IMR-90 (cell line): ENCODE data around the gene ZNF12. TPM values are rescaled to one million over a fixed set of nuclear protein-coding genes. Genes with fewer than 3 reads are reported as not detected.

Source experiments
- ATAC-seq: fragments of 200-7000 bp; cut with Tn5 transposase; 2 replicates; pipeline ENCODE4 v1.9.1; 2020; ENCODE audit warnings: low read depth, mild to moderate bottlenecking, moderate library complexity
- BruUV-seq: library from RNA; stranded (reverse); fragments of 400-500 nt; replicated peaks from 2 replicates; lab custom pipeline; 2021; lab: Mats Ljungman, UMichigan
- CTCF ChIA-PET: fragments of 300-600 bp; formaldehyde crosslinking; extraction: SDS; loops from one replicate; lab custom pipeline; 2021; ENCODE audit warnings: antibody characterized with exemption; lab: Yijun Ruan, JAX
- POLR2A ChIA-PET: fragments of 300-600 bp; sonication (Branson Sonifier 250); formaldehyde crosslinking; loops from one replicate; lab custom pipeline; 2022; ENCODE audit warnings: antibody characterized with exemption; ENCODE audit not compliant: unreplicated experiment; lab: Charles Lee
- DNase-seq: peaks from one replicate; pipeline ENCODE4 v3.0.0; 2013
- H2AFZ ChIP-seq: replicated peaks from 2 replicates; pipeline ENCODE3; 2013; ENCODE audit warnings: low read length, mild to moderate bottlenecking; ENCODE audit not compliant: poor library complexity
- H2AK5ac ChIP-seq: 2 replicates; pipeline ENCODE4 v1.6.1; 2013; ENCODE audit warnings: low read depth, low read length, inconsistent platforms
- H2AK9ac ChIP-seq: replicated peaks from 2 replicates; pipeline ENCODE3; 2013; ENCODE audit warnings: mild to moderate bottlenecking, low read depth, low read length, moderate library complexity; ENCODE audit not compliant: poor library complexity
- H2BK120ac ChIP-seq: 2 replicates; pipeline ENCODE4 v1.6.1; 2013; ENCODE audit warnings: low read depth, low read length, inconsistent platforms
- H2BK15ac ChIP-seq: 3 replicates; pipeline ENCODE4 v1.6.1; 2013; ENCODE audit warnings: low read depth, low read length, inconsistent platforms
- H2BK20ac ChIP-seq: 2 replicates; pipeline ENCODE4 v1.6.1; 2013; ENCODE audit warnings: low read depth, mild to moderate bottlenecking, inconsistent platforms, low read length, moderate library complexity
- H2BK5ac ChIP-seq: 2 replicates; pipeline ENCODE4 v1.6.1; 2013; ENCODE audit warnings: mild to moderate bottlenecking, low read depth, low read length, inconsistent platforms; ENCODE audit not compliant: poor library complexity, severe bottlenecking
- H3K14ac ChIP-seq: replicated peaks from 2 replicates; pipeline ENCODE4 v1.6.1; 2013; ENCODE audit warnings: low read depth, low read length, inconsistent platforms
- H3K18ac ChIP-seq: 2 replicates; pipeline ENCODE4 v1.6.1; 2013; ENCODE audit warnings: low read depth, low read length, control low read depth
- H3K23ac ChIP-seq: 2 replicates; pipeline ENCODE4 v1.6.1; 2013; ENCODE audit warnings: low read depth, low read length, inconsistent platforms
- H3K27ac ChIP-seq: 2 replicates; pipeline ENCODE4 v1.5.1; 2013; ENCODE audit warnings: mild to moderate bottlenecking, control low read depth, low read length; ENCODE audit not compliant: insufficient read depth
- H3K27me3 ChIP-seq: 2 replicates; pipeline ENCODE4 v1.6.1; 2013; ENCODE audit warnings: low read length; ENCODE audit not compliant: control insufficient read depth, insufficient read depth
- H3K36me3 ChIP-seq: 2 replicates; pipeline ENCODE4 v1.6.1; 2013; ENCODE audit warnings: low read length, mixed read lengths; ENCODE audit not compliant: control insufficient read depth, insufficient read depth
- H3K4ac ChIP-seq: 2 replicates; pipeline ENCODE4 v1.6.1; 2013; ENCODE audit warnings: low read depth, low read length, inconsistent platforms
- H3K4me1 ChIP-seq: 2 replicates; pipeline ENCODE4 v1.6.1; 2013; ENCODE audit warnings: low read length, mixed read lengths; ENCODE audit not compliant: control insufficient read depth, insufficient read depth
- H3K4me2 ChIP-seq: 2 replicates; pipeline ENCODE4 v1.6.1; 2013; ENCODE audit warnings: low read depth, mild to moderate bottlenecking, control low read depth, low read length, moderate library complexity
- H3K4me3 ChIP-seq: 2 replicates; pipeline ENCODE4 v1.5.1; 2013; ENCODE audit warnings: low read depth, mild to moderate bottlenecking, control low read depth, low read length, moderate library complexity; ENCODE audit not compliant: insufficient read depth
- H3K56ac ChIP-seq: 2 replicates; pipeline ENCODE4 v1.6.1; 2013; ENCODE audit warnings: low read length, inconsistent platforms; ENCODE audit not compliant: insufficient read depth; ENCODE audit errors: extremely low read depth
- H3K79me1 ChIP-seq, 2 experiments: 2 replicates each; pipeline ENCODE4 v1.6.1; 2013; ENCODE audit warnings: low read length in 2 of 2, inconsistent platforms in 1 of 2, low read depth in 1 of 2
- H3K9ac ChIP-seq: 2 replicates; pipeline ENCODE4 v1.6.1; 2013; ENCODE audit warnings: low read depth, low read length, control low read depth
- H3K9me1 ChIP-seq: 2 replicates; pipeline ENCODE4 v1.6.1; 2013; ENCODE audit warnings: low read length, inconsistent platforms; ENCODE audit not compliant: insufficient read depth
- H3K9me3 ChIP-seq: 2 replicates; pipeline ENCODE4 v1.6.1; 2013; ENCODE audit warnings: low read length; ENCODE audit not compliant: control insufficient read depth, insufficient read depth
- H4K20me1 ChIP-seq: 2 replicates; pipeline ENCODE4 v1.6.1; 2013; ENCODE audit warnings: low read length, inconsistent platforms; ENCODE audit not compliant: insufficient read depth
- H4K5ac ChIP-seq: 2 replicates; pipeline ENCODE4 v1.6.1; 2013; ENCODE audit warnings: mild to moderate bottlenecking, low read depth, low read length, control low read depth
- H4K8ac ChIP-seq, 2 experiments: 2 replicates each; pipeline ENCODE4 v1.6.1; 2013; ENCODE audit warnings: low read depth in 2 of 2, low read length in 2 of 2, control low read depth in 1 of 2, inconsistent platforms in 1 of 2
- H4K91ac ChIP-seq: 2 replicates; pipeline ENCODE4 v1.6.1; 2013; ENCODE audit warnings: low read depth, low read length, inconsistent platforms; ENCODE audit not compliant: insufficient read depth
- BHLHE40 ChIP-seq: fragments of 150-350 bp; IDR thresholded peaks from 2 replicates; pipeline ENCODE4 v1.6.1; 2016; ENCODE audit warnings: mild to moderate bottlenecking, low read depth, low read length
- CEBPB ChIP-seq: IDR thresholded peaks from 2 replicates; pipeline ENCODE4 v1.6.1; 2012; ENCODE audit warnings: low read depth, low read length, improper control_type of control experiment
- CHD1 ChIP-seq: IDR thresholded peaks from 2 replicates; pipeline ENCODE4 v1.6.1; 2012; ENCODE audit warnings: low read depth, low read length, improper control_type of control experiment
- MAFK ChIP-seq: IDR thresholded peaks from 2 replicates; pipeline ENCODE4 v1.6.1; 2012; ENCODE audit warnings: low read depth, low read length, improper control_type of control experiment
- MXI1 ChIP-seq: IDR thresholded peaks from 2 replicates; pipeline ENCODE4 v1.6.1; 2012; ENCODE audit warnings: low read depth, mild to moderate bottlenecking, low read length, moderate library complexity, borderline replicate concordance
- NFE2L2 ChIP-seq: fragments of 150-350 bp; IDR thresholded peaks from 2 replicates; pipeline ENCODE4 v1.6.1; 2016; ENCODE audit warnings: low read depth, mild to moderate bottlenecking, low read length
- RAD21 ChIP-seq: IDR thresholded peaks from 2 replicates; pipeline ENCODE4 v1.6.1; 2012; ENCODE audit warnings: low read length, improper control_type of control experiment
- RCOR1 ChIP-seq: IDR thresholded peaks from 2 replicates; pipeline ENCODE4 v1.6.1; 2012; ENCODE audit warnings: mild to moderate bottlenecking, low read length, improper control_type of control experiment; ENCODE audit not compliant: insufficient replicate concordance
- RFX5 ChIP-seq: IDR thresholded peaks from 2 replicates; pipeline ENCODE4 v1.8.0; 2012; ENCODE audit warnings: low read depth, mild to moderate bottlenecking, low read length, moderate library complexity
- WGBS, 2 experiments: methylation state at CpG; one replicate each; pipeline versions ENCODE4 v1.1.5 to v1.1.7; 2013; ENCODE audit warnings: missing lambda C conversion rate in 2 of 2; ENCODE audit not compliant: insufficient read length in 1 of 2; ENCODE audit errors: extremely low coverage in 2 of 2; 5-methylcytosine and 5-hydroxymethylcytosine counted together
- dilution Hi-C: fragments of 300-500 bp; cut with HindIII; formaldehyde crosslinking; loops from one replicate; pipeline ENCODE4 v1.14.3; 2018; ENCODE audit warnings: low sequenced_read_pairs; ENCODE audit not compliant: unreplicated experiment
- in situ Hi-C: fragments of 300-500 bp; cut with MboI; formaldehyde crosslinking; loops from 3 replicates; pipeline ENCODE4 v1.14.3; 2019; ENCODE audit warnings: low sequenced_read_pairs, inconsistent platforms, mixed read lengths
- intact Hi-C: fragments of 100-400 bp; cut with micrococcal nuclease; formaldehyde crosslinking; loops from 2 replicates; pipeline ENCODE4 v1.10.0; 2022
- polyA plus RNA-seq, 3 experiments: library from polyadenylated mRNA; depleted of rRNA; stranded (reverse); fragments of >200 nt; gene quantifications; 2 replicates each; pipeline ENCODE4 v1.2.3, GENCODE V29; 2012; ENCODE audit warnings: low replicate concordance in 1 of 3
- total RNA-seq: library from RNA; depleted of rRNA; stranded (reverse); fragments of >200 nt; gene quantifications from 2 replicates; pipeline ENCODE4 v1.2.3, GENCODE V29; 2012
- TF ChIP-seq, protein P1 (sequence below): conservative IDR thresholded peaks from 2 replicates; pipeline ENCODE4 v1.5.1; 2012; ENCODE audit warnings: mild to moderate bottlenecking, low read depth, low read length, improper control_type of control experiment

ZNF12 gene
- total and polyA plus RNA-seq, 2 of the 4 experiments (the other 2 are of a cell fraction) = 8.2 to 20.8 TPM

DNA sequence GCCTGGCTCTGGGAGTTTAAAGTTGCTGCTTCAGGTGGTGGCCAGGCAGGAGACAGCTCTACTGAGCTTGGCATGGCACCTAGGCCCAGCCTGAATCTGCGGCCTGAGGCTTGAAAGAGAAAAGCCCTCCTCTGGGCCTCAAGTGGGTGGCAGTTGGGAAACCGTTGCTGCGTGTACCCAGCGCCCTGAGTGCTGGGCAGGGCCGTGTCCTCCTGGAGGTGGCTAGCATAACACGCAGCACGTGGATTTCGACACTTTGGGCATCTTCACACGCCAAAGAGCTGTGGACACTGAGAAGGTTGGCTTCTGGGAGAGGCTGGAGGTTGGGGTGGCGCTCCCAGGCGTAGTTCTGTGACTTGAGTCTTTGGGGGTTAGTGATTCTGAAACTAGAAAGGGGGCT lies 67.1 kb downstream of the ZNF12 start:
- Histone ChIP-seq H3K9ac (no peak overlapping the region), H3K23ac (no peak overlapping the region), H2BK20ac (no peak overlapping the region), H2BK120ac (no peak overlapping the region), H3K18ac (no peak overlapping the region), H3K9me3 (no peaks in the 10 kb centered on the region), H3K4me3 (no peak overlapping the region), H2AK5ac (no peak overlapping the region), H3K27me3 (no peaks in the 10 kb centered on the region), H3K4me1 (peaks cover 7% of the 10 kb centered on the region), H3K14ac (no peak overlapping the region), H4K5ac (no peak overlapping the region), H4K91ac (no peak overlapping the region), H3K4ac (no peak overlapping the region), H3K56ac (no peak overlapping the region), H4K8ac (no peak overlapping the region), H2AK9ac (no peak overlapping the region), H3K79me1 (peaks cover 19 to 46% of the 10 kb centered on the region in 2 experiments), H2BK5ac (no peak overlapping the region), H2BK15ac (no peak overlapping the region), H3K4me2 (no peak overlapping the region), H3K36me3 (peaks cover 45% of the 10 kb centered on the region), H3K9me1 (peaks cover 10% of the 10 kb centered on the region; the same call in 1 of the 2 replicates), H4K20me1 (0 out of 2 replicates have a peak, but pooled peaks cover 7% of the 10 kb centered on the region), H2AFZ (no peak overlapping the region), H3K27ac (no peak overlapping the region)
- DNase-seq (no peak), ATAC-seq (no peak)
- dilution Hi-C loops = no loop called here
- ChIA-PET CTCF (no interaction called here), POLR2A (no interaction called here)
- in situ Hi-C loops = no loop called here
- 92% methylated on average over 7 of the region's 11 CpGs; no CpG with 5 or more reads in 1 of the 2 experiments for WGBS, 2 experiments
- intact Hi-C loops = no loop called here
- BruUV-seq = no TSS peak
- TF ChIP-seq CHD1 (no peak), RFX5 (no peak), MXI1 (no peak), CEBPB (no peak), MAFK (no peak), BHLHE40 (no peak), RCOR1 (no peak), RAD21 (no peak), NFE2L2 (no peak)
- TF ChIP-seq, protein P1, sequence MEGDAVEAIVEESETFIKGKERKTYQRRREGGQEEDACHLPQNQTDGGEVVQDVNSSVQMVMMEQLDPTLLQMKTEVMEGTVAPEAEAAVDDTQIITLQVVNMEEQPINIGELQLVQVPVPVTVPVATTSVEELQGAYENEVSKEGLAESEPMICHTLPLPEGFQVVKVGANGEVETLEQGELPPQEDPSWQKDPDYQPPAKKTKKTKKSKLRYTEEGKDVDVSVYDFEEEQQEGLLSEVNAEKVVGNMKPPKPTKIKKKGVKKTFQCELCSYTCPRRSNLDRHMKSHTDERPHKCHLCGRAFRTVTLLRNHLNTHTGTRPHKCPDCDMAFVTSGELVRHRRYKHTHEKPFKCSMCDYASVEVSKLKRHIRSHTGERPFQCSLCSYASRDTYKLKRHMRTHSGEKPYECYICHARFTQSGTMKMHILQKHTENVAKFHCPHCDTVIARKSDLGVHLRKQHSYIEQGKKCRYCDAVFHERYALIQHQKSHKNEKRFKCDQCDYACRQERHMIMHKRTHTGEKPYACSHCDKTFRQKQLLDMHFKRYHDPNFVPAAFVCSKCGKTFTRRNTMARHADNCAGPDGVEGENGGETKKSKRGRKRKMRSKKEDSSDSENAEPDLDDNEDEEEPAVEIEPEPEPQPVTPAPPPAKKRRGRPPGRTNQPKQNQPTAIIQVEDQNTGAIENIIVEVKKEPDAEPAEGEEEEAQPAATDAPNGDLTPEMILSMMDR = no peak
